Adrenal gland (tissue), 5 donors: Measurements from ENCODE around the gene SERP2.

Experiments
- CTCF ChIP-seq, 6 experiments: fragments of 450-650 bp in 4 of 6; fragments of 200-600 bp in 2 of 6; sonication (generic) in 1 of 6; IDR thresholded peaks; 1 replicate in 5 of 6; 2 replicates in 1 of 6; pipeline versions ENCODE4 v1.5.1 to v1.8.0; 2016 to 2021; ENCODE audit warnings: antibody characterized with exemption in 6 of 6, mild to moderate bottlenecking in 2 of 6, moderate library complexity in 1 of 6
- POLR2A ChIP-seq, 2 donors: fragments of 450-650 bp; IDR thresholded peaks; one replicate each; pipeline ENCODE4 v1.6.1; 2017; ENCODE audit warnings: antibody characterized with exemption in 2 of 2, mild to moderate bottlenecking in 2 of 2, moderate library complexity in 1 of 2
- donor health status: DM: no; HTN: no; CAD: no.

DNA sequence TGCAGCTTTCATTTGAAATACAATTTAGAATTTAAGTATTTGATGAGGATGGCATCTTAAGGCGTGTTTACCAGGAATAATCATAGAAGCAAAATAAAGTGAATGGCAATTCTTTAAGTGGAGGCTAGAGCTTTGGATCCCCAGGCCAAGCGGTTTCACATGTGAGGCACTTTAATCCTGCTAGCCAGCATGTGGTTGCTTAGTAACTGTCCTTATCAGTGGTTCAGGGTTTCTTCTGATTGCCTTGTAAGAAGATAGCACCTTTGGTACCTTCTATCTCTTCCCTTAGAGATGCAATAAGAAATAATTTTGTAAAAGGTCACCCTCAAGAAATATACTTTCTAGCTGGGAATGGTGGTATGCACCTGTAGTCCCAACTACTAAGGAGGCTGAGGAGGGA, 38.9 kb upstream of the SERP2 start:
- TF ChIP-seq POLR2A (IDR thresholded peaks at IDR 0.05) (no peak), CTCF (IDR thresholded peaks at IDR 0.05) (no peak)
